Activated T-helper 2 cell treated with anti-CD3 and anti-CD28 coated beads, Interferon-gamma antibody, Interleukin-2, Interleukin-4, amounts not matched to agents 10 μg/mL and 5 μg/mL and 100 μg/mL, durations not matched to agents 14 hours and 24 hours and 36 hours (primary cell): ENCODE data around the gene RABAC1. TPM values are rescaled to one million over a fixed set of nuclear protein-coding genes. Genes with fewer than 3 reads are reported as not detected.
A peak's percentile ranks its signal among the peaks of the same experiment; 100 is the strongest.
"Not testable (repeated sequence)": the region's sequence is repeated elsewhere in the genome, so short reads cannot be mapped to it uniquely, and the experiment has no call there.

Experiments
- DNase-seq: peaks from one replicate; pipeline ENCODE4 v3.0.0; 2021; ENCODE audit warnings: low spot score
- H3K27ac Mint-ChIP-seq: one replicate; pipeline ENCODE4 v1.8.0; 2021; ENCODE audit warnings: mixed read lengths
- H3K27me3 Mint-ChIP-seq: one replicate; pipeline ENCODE4 v1.8.0; 2021; ENCODE audit warnings: low read depth, mixed read lengths
- H3K36me3 Mint-ChIP-seq: one replicate; pipeline ENCODE4 v1.8.0; 2021; ENCODE audit warnings: low read depth, mixed read lengths
- H3K4me1 Mint-ChIP-seq: one replicate; pipeline ENCODE4 v1.8.0; 2021; ENCODE audit warnings: low read depth, mixed read lengths
- H3K4me3 Mint-ChIP-seq: one replicate; pipeline ENCODE4 v1.8.0; 2021; ENCODE audit warnings: low read depth, mild to moderate bottlenecking, moderate library complexity, mixed read lengths
- H3K9me3 Mint-ChIP-seq: one replicate; pipeline ENCODE4 v1.8.0; 2021; ENCODE audit warnings: mixed read lengths
- intact Hi-C: fragments of 100-400 bp; cut with micrococcal nuclease; formaldehyde crosslinking; loops from one replicate; pipeline ENCODE4 v1.15.1; 2023
- total RNA-seq: library from RNA; stranded (reverse); gene quantifications from 2 replicates; pipeline ENCODE4 v1.2.3, GENCODE V29; 2022

The RABAC1 gene
- total RNA-seq, 1 donor from 2014 or later, result 54.0 TPM

- Mint-ChIP-seq H3K4me1 (peaks cover 23% of the 10 kb centered on the region), H3K36me3 (no peaks in the 10 kb centered on the region), H3K9me3 (no peaks in the 10 kb centered on the region), H3K4me3 (peak overlapping the region; percentile 57), H3K27ac (no peak overlapping the region), H3K27me3 (peaks cover 50% of the 10 kb centered on the region)
- no peak for DNase-seq
- intact Hi-C loops, result no loop called here
These were observed 36.2 kb upstream of the RABAC1 start for GRCh38 chr19:41994994-41995958.

GRCh38 chr19:41994521-41994971, 35.4 kb upstream of the RABAC1 start:
- DNase-seq, result no peak
- H3K9me3 Mint-ChIP-seq, result no peaks in the 10 kb centered on the region
- H3K4me1 Mint-ChIP-seq, result peaks cover 23% of the 10 kb centered on the region
- H3K27ac Mint-ChIP-seq, result no peak overlapping the region
- no peaks in the 10 kb centered on the region for H3K36me3 Mint-ChIP-seq
- no peak overlapping the region for H3K4me3 Mint-ChIP-seq
- intact Hi-C loops, result no loop called here
- H3K27me3 Mint-ChIP-seq, result peaks cover 42% of the 10 kb centered on the region

- Mint-ChIP-seq H3K9me3 (no peaks in the 10 kb centered on the region), H3K27ac (no peak within 1 kb of the TSS), H3K4me1 (peaks cover 20% of the 10 kb centered on the region), H3K4me3 (peak within 1 kb of the TSS; percentile 74), H3K36me3 (no peaks in the 10 kb centered on the region), H3K27me3 (peaks cover 39% of the 10 kb centered on the region)
- DNase-seq, result peak; percentile 60
- intact Hi-C loops, result no loop called here
These were observed 34.7 kb upstream of the RABAC1 start, which contains the start of gene ATP1A3 for GRCh38 chr19:41993612-41994483. ATP1A3 (minus strand) TSS chr19:41994230; CDS start chr19:41994076, 154 bp downstream.

GRCh38 chr19:41991925-41992569, 32.9 kb upstream of the RABAC1 start:
- H3K27ac Mint-ChIP-seq, H3K4me3 Mint-ChIP-seq, DNase-seq, H3K36me3 Mint-ChIP-seq, intact Hi-C loops, H3K9me3 Mint-ChIP-seq: not testable (repeated sequence)
- H3K27me3 Mint-ChIP-seq, result peaks cover 28% of the 10 kb centered on the region
- peaks cover 17% of the 10 kb centered on the region for H3K4me1 Mint-ChIP-seq

- Mint-ChIP-seq H3K27me3 (peaks cover 19% of the 10 kb centered on the region), H3K27ac (no peak overlapping the region), H3K4me3 (no peak overlapping the region), H3K36me3 (no peaks in the 10 kb centered on the region), H3K9me3 (no peaks in the 10 kb centered on the region), H3K4me1 (peaks cover 12% of the 10 kb centered on the region)
- no peak for DNase-seq
- intact Hi-C loops, result no loop called here
These were observed 31.9 kb upstream of the RABAC1 start for GRCh38 chr19:41991025-41991424.

DNA sequence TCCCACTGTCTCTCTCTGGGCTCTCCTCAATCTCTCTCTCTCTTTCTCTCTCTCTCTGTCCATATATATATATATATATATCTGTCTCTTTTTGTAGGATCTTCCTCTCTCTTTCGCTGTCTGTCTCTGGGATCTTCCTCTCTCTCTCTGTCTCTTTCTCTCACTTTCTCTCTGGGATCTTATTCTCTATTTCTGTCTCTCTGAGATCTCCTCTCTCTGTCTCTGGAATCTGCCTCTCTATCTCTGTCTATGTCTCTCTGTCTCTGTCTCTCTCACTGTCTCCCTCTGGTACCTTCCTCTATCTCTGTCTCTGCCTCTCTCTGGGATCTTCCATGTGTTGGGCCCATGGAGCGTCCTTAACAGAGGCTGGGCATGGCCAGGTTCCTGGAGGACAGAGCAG, 31.5 kb upstream of the RABAC1 start:
- intact Hi-C loops, result no loop called here
- peaks cover 18% of the 10 kb centered on the region for H3K27me3 Mint-ChIP-seq
- H3K27ac Mint-ChIP-seq, result no peak overlapping the region
- no peaks in the 10 kb centered on the region for H3K9me3 Mint-ChIP-seq
- H3K4me1 Mint-ChIP-seq, result peaks cover 12% of the 10 kb centered on the region
- H3K4me3 Mint-ChIP-seq, result no peak overlapping the region
- H3K36me3 Mint-ChIP-seq, result no peaks in the 10 kb centered on the region
- no peak for DNase-seq

GRCh38 chr19:41990028-41990427, 30.9 kb upstream of the RABAC1 start:
- no peak overlapping the region for H3K27ac Mint-ChIP-seq
- peaks cover 12% of the 10 kb centered on the region for H3K27me3 Mint-ChIP-seq
- no peak overlapping the region for H3K4me3 Mint-ChIP-seq
- H3K4me1 Mint-ChIP-seq, result peaks cover 7% of the 10 kb centered on the region
- H3K36me3 Mint-ChIP-seq, result no peaks in the 10 kb centered on the region
- intact Hi-C loops, result no loop called here
- no peaks in the 10 kb centered on the region for H3K9me3 Mint-ChIP-seq
- DNase-seq, result no peak

- Mint-ChIP-seq H3K27ac (no peak overlapping the region), H3K27me3 (peaks cover 9% of the 10 kb centered on the region), H3K4me3 (no peak overlapping the region), H3K36me3 (no peaks in the 10 kb centered on the region), H3K4me1 (peaks cover 6% of the 10 kb centered on the region), H3K9me3 (no peaks in the 10 kb centered on the region)
- intact Hi-C loops, result no loop called here
- no peak for DNase-seq
These were observed 29.8 kb upstream of the RABAC1 start for GRCh38 chr19:41988947-41989346.

GRCh38 chr19:41987141-41987860, 28.2 kb upstream of the RABAC1 start:
- Mint-ChIP-seq H3K4me1 (no peaks in the 10 kb centered on the region), H3K27me3 (no peaks in the 10 kb centered on the region), H3K36me3 (no peaks in the 10 kb centered on the region), H3K27ac (no peak overlapping the region), H3K9me3 (no peaks in the 10 kb centered on the region), H3K4me3 (no peak overlapping the region)
- DNase-seq, result no peak
- intact Hi-C loops, result no loop called here

- no peak overlapping the region for H3K4me3 Mint-ChIP-seq
- DNase-seq, result no peak
- no peaks in the 10 kb centered on the region for H3K9me3 Mint-ChIP-seq
- no peaks in the 10 kb centered on the region for H3K4me1 Mint-ChIP-seq
- H3K27me3 Mint-ChIP-seq, result no peaks in the 10 kb centered on the region
- no peak overlapping the region for H3K27ac Mint-ChIP-seq
- intact Hi-C loops, result no loop called here
- no peaks in the 10 kb centered on the region for H3K36me3 Mint-ChIP-seq
These were observed 25.8 kb upstream of the RABAC1 start for GRCh38 chr19:41984961-41985360.

DNA sequence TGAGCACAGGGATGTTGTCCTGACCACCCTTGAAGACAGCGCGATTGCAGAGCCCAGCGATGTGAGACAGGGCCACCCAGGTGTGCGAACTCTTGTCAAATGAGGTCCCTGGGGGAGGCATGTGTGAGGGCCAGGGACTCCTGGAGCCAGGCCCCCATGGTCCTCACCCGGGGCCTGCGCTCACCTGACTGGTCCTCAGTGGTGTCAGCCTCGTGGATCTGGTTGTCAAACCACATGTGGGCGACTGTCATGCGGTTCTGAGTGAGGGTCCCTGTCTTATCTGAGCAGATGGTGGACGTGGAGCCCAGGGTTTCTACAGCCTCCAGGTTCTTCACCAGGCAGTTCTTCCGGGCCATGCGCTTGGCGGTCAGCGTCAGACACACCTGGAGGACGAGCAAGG, 22.6 kb upstream of the RABAC1 start:
- no peak for DNase-seq
- H3K36me3 Mint-ChIP-seq, result no peaks in the 10 kb centered on the region
- H3K27ac Mint-ChIP-seq, result no peak overlapping the region
- intact Hi-C loops, result no loop called here
- H3K4me1 Mint-ChIP-seq, result no peaks in the 10 kb centered on the region
- no peaks in the 10 kb centered on the region for H3K9me3 Mint-ChIP-seq
- H3K4me3 Mint-ChIP-seq, result no peak overlapping the region
- H3K27me3 Mint-ChIP-seq, result no peaks in the 10 kb centered on the region

DNA sequence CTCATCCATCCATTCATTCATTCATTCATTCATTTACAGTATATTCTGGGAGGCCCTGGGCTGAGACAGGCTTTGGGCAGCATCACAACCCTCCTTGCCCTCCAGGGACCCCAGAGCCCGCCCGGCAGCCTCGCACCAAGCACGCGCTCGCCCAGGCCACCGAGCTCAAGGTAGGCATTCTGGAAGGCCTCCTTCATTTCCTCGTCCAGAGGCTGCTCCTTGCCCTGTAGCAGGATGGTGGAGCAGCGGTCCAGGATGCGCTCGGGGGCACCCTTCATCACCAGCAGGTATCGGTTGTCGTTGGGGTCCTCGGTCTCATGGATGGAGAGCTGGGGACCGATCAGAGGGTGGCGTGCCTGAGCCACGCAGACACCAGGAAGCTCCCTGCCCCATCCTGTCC, 19.3 kb upstream of the RABAC1 start:
- intact Hi-C loops, result no loop called here
- H3K9me3 Mint-ChIP-seq, result no peaks in the 10 kb centered on the region
- no peak overlapping the region for H3K4me3 Mint-ChIP-seq
- H3K27me3 Mint-ChIP-seq, result no peaks in the 10 kb centered on the region
- no peaks in the 10 kb centered on the region for H3K4me1 Mint-ChIP-seq
- H3K36me3 Mint-ChIP-seq, result no peaks in the 10 kb centered on the region
- no peak for DNase-seq
- H3K27ac Mint-ChIP-seq, result no peak overlapping the region
